NCI-H187 treated with DMSO at 0.1 percent for 48 hours (cell line): ENCODE data around the gene ZBTB43.
"Not testable (repeated sequence)": the region's sequence is repeated elsewhere in the genome, so short reads cannot be mapped to it uniquely, and the experiment has no call there.

ENCODE experiments used
- DNase-seq: peaks from one replicate; lab custom pipeline; 2025; lab: John Stamatoyannopoulos, UW

The ZBTB43 gene

DNA sequence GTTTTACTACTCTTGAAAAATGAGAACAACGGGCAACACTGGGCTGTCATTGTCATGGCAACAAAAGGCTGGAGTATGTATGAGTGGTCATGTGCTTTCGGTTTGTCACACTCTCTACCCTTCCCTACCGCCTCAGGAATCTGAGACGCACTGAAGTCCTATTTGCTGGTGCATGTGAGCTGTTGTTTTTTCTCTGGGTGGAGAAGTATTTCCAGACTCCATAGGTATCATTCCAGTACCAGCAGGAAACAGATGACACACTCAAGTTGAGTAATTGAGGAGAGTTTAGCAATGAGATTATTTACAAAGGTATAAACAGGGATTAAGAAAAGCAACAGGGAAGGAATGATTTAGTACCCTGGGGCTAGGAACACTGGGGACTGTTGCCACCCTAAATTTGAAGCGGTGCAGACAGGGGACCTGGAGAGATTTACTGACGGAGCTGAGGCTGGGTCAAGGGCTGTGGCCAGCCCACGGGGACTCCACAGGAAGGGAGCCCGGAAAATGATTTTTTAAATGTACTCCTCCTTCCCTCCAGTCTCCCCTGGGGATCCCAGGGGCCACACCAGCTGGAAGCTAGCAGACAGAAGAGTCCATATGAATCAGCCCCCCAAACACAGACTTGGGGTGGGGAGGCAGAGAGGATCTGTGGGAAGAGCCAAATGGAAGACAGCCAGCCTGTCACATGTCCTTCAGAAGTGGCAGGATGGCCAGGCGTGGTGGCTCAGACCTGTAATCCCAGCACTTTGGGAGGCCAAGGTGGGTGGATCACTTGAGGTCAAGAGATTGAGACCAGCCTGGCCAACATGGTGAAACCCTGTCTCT, 13.2 kb upstream of the ZBTB43 start:
- no peak for DNase-seq

DNA sequence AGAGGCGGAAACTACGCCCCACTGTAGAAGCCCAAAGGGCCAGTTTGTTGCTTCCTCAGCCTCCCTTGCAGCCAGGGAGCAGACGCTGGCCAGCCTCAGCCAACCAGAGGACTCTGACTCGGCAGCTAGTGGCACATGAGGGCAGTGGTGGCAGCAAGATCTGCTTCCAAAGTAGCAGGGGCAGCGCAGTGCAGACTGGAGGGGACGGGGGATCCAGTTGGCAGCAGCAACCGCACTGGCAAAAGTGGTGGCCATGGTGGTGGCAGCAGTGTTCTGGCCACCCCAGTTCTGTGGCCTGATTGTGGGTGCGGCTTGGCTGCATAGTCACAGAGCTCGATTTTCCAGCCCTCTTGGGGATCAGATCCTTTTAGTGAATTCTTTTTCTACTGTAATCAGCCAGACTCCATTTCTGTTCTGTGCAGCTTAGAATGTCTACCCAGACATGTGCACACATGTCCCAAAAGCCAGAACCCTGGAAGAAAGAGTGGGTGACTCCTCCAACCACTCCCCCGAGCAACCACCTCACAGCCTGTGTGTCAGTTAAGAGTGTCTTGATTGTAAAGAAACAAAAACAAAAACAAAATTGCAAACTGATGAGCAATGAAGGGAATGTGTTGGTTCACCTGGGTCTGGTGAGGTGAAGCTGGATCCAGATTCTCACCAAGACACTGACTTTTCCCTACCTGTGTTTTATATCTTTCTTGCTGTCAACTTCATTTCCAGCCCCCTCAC, 11.0 kb upstream of the ZBTB43 start:
- no peak for DNase-seq

DNA sequence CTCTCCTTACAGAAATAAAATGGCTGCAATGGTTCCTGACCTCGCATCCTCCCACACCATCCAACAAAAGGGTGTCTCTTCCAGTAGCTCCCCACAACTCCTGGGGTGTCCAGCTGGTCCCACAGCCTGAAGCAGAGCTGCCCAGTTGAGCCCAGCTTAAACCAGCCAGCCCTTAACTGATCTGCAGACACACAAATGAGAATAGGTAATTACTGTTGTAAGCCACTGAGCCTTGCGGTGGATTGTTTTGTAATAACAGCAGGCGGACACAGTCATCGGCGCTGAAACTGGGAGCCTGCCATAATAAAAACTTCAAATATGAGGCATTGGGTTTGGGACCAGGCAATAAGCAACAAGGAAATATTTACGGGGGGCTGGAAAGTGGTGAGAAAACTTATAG, 10.4 kb upstream of the ZBTB43 start:
- no peak for DNase-seq

DNA sequence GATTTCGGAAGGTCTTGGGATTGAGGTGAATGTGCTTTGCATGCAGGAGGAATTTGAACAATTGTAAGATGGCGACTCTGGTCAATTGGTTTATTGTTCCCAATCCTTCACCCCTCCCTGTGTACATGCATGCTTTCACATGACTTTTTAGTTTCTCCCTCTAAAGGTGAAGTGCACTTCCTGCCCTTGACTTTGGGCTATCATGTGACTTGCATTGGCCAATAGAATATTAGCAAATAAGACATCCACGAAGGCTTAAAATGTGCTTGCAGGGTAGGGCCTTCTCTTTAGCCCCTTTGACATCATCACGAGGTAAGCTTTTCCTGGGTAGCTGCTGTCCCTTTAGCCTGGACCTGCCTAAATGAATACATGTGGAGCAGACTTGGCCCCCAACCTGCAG, 8.1 kb upstream of the ZBTB43 start:
- DNase-seq: no peak

DNA sequence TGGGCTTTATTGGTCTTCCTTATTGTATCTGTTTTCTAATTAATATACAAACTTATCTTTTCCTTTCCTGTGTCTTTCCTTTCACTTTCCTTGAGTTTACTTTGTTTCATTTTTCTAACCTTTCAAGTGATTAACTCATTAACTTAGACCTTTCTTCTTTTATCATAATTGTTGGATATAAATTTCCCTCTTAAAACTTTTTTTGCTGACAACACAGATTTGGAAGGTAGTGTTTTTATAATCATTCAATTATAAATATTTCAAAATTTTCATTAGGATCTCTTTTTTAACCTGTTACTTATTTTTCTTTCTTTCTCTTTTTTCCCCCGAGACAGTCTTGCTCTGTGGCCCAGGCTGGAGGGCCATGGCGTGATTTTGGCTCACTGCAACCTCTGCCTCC, 6.9 kb upstream of the ZBTB43 start:
- DNase-seq: no peak

DNA sequence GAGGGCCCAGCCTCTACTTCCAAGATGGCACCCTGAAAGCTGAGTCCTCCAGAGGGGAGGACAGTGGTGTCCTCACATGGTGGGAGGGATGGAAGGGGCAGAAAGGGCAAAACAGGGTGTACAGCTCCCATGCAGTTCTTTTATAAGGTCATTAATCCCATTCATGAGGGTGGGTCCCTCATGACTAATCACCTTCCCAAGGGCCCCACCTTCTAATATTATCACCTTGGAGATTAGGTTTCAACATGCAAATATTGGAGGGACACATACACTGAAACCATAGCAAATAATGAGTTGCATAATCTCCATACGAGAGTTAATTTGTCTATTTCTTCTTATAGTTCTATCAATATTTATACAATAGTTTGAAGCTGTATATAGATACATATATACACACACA, 5.8 kb upstream of the ZBTB43 start:
- no peak for DNase-seq

DNA sequence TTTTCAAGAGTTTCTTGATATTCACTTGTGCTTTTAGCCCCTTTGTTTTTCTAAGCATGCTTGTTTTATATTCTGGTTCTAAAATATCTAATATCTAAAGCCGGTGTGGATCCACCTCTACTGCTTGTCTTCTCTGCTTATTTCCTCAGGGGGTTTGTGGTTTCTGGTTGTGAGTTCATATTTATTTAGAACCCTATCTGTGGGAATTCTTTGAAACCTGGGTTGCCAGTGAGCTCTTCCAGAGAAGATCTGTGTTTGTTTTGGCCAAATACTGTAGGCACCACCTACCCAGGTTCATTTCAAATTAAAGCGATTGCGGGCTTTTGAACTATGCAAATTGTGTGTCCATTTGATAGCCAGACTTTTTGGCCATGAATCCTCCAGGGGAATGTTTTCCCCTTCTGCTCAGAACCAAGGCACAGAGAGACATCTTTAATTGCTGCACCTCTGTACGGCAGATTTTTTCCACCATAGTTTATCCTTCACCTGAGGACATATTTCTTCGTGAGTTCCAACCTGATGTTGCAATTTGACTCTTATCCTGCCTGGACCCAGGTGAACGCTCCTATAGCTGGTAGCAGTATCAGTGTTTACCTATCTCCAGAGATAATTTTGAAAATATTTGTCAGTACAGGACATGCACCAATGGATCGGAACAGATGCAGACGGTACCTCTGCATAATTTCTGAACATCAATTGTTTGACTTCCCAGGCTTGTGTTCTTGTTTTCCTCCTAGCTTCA, 2.4 kb upstream of the ZBTB43 start:
- DNase-seq: no peak

DNA sequence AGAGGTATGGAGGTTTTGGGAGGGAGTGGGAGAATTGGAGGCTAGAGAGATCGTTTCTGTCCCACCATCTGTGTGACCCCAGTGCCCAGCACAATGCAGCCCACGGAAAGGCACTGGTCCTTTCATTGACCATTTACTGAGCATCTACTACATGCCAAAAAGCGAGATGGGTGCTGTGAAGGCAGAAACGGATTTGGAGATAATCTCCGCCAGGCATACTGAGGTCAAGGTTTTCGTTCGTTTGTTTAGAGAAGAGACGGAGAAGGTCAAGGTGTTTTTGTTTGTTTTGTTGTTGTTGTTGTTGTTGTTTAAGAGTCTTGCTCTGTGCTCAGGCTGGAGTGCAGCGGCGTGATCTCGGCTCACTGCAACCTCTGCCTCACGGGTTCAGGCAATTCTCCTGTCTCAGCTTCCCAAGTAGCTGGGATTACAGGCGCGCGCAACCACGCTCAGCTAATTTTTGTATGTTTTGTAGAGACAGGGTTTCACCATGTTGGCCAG, 593 bp upstream of the ZBTB43 start:
- no peak for DNase-seq

DNA sequence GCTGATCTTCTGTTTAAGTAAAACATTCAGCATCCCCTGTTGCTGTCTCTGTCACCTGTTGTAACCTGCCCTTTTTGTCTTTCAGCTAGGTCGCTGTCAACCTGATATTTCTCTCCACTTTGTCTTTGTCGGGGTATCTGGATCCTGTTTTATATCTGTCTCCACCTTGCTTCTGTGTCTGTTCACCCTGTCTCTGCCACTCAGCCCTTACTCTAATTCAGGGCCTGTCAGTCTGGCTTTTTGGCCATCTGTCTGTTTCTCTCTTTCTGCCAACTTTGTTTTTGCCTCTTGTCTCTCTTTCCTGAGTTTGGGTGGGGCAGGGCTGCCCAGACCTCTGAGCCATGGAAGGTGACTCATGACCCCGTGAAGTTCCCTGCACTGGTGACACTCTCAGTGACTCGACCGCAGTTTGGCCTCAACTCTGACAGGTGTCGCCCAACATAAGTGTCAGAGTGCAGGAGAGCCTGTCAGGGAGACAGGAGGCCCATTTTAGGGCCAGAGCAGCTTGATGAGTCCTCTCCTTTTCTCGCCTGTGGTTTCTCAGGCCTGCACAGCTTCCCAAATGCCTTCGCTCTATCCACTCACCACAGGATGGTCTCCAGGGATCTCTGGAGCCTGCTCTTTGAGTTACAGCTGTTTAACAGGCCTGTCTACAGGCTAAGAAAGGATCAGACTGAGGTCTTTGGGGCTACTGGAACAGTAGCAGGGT, 868 bp downstream of the ZBTB43 start:
- no peak for DNase-seq

DNA sequence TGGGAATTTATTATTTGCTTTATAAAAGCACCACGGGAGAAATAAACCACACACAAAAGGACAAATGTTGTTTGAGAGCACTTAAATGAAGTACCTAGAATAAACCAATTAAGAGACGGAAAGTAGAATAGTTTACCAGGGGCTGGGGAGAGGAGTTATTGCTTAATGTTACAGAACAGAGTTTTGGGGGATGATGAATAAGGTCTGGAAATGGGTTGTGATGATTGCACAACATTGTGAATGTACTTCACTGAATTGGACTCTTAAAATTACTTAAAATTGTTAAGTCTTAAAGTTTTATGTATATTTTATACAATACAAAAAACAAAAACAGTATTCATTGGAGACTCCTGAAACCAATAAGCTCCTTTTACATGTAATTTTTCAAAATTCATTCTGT, 1.5 kb downstream of the ZBTB43 start:
- DNase-seq: no peak

DNA sequence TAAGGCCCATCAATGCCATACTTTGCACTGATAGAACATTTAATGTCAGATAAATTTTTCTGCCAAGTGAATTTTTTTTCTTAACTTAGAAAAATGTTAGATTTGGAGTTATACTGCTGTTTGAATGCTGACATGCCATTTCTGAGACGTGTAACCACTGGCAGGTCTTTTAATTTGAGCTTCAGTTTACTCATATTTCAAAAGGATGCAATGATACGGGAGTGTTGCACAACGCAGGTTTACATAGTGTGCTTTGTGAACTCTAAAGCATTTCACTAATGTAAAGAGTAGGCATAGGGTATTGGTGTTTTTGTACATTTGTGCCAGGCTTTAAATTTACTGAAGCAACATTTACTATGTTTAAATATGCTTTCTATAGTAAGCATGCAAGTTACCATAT, 4.2 kb downstream of the ZBTB43 start:
- no peak for DNase-seq

DNA sequence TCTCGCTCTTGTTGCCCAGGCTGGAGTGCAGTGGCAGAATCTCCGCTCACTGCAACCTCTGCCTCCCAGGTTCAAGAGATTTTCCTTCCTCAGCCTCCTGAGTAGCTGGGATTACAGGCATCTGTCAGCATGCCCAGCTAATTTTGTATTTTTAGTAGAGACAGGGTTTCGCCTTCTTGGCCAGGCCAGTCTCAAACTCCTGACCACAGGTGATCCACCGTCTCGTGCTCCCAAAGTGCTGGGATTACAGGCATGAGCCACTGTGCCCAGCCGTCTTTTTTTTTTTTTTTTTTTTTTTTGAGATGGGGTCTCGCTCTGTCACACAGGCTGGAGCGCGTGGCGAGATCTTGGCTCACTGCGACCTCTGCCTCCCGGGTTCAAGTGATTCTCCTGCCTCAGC, 5.4 kb downstream of the ZBTB43 start:
- DNase-seq: not testable (repeated sequence)

DNA sequence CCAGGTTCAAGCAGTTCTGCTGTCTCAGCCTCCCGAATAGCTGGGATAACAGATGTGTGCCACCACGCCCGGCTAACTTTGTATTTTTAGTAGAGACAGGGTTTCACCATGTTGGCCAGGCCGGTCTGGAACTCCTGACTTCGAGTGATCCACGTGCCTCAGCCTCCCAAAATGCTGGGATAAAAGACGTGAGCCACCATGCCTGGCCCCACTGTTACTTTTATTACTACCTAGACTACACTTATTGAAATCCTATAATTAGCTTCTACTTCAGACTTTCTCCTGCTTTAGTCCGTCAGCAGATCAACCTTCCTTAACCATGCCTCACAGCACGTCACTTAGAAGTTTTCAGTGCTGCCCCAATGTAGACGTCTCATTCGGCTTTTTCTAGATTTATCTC, 8.2 kb downstream of the ZBTB43 start:
- DNase-seq: no peak

DNA sequence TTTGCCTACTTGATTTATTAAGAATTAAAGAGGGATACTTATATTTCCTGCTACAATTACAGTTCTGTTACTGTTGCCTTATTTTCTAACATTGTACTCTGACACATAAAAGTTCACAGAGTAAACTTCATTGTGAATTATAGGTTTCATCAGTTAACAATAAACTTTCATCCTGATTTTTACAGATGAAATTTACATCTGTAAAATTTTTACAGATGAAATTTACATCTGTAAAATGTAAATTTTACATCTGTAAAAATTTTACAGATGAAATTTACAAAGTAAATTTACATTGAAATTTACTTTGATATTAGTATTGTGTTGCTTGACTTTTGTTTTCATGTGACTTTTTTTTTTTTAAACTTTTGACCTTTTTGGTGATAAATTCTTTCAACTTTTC, 9.3 kb downstream of the ZBTB43 start:
- no peak for DNase-seq

DNA sequence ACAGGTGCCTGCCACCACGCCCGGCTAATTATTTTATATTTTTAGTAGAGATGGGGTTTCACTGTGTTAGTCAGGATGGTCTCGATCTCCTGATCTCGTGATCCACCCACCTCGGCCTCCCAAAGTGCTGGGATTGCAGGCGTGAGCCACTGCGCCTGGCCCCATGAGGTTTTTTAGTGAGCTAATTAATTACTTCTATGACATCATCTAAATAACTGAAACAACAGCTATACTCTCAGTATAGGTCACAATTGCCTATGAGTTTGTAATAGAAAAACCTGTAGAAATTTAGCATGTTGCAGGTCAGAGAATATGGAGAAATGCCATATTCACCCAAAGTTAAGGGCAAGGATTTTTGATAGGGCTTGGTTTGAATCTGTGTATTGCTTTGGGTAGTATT, 12.8 kb downstream of the ZBTB43 start:
- not testable (repeated sequence) for DNase-seq

DNA sequence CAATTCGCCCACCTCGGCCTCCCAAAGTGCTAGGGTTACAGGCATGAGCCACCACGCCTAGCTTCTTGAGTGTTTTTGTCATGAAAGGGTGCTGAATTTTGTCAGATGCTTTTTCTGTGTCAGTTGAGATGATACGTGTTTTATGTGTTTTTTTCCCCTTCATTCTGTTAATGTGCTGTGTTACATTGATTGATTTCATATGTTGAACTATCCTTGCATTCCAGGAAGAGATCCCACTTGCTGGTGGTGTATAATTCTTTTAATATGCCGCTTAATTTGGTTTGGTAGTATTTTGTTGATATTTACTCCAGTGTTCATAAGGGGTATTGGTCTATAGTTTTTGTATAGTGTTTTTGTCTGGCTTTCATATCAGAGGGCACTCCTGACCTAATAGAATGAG, 13.6 kb downstream of the ZBTB43 start:
- no peak for DNase-seq

DNA sequence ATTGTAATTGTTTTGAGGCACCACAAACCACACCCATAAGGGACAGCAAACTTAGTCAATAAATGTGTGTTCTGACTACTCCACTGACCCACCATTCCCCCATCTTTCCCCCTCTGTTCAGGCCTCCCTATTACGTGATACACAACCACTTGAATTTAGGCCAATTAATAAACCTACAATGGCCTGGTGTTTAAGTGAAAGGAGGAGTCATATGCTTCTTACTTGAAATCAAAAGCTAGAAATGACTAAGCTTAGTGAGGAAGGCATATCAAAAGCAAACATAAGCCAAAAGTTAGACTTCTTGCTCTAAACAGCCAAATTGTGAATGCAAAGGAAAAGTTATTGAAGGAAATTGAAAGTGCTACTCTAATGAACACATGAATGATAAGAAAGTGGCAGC, 14.6 kb downstream of the ZBTB43 start:
- no peak for DNase-seq

DNA sequence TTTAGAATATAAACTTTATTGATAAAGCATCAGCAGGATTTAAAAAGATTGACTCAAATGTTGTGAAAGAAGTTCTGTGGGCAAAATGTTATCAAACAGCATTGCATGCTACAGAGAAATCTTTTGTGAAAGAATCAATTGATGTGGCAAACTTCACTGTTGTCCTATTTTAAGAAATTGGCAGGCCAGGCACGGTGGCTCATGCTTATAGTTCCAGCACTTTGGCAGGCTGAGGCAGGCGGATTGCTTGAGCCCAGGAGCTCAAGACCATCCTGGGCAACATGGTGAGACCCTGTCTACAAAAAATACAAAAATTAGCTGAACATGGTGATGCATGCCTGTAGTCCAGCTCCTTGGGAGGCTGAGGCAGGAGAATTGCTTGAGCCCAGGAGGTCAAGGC, 17.4 kb downstream of the ZBTB43 start:
- no peak for DNase-seq

DNA sequence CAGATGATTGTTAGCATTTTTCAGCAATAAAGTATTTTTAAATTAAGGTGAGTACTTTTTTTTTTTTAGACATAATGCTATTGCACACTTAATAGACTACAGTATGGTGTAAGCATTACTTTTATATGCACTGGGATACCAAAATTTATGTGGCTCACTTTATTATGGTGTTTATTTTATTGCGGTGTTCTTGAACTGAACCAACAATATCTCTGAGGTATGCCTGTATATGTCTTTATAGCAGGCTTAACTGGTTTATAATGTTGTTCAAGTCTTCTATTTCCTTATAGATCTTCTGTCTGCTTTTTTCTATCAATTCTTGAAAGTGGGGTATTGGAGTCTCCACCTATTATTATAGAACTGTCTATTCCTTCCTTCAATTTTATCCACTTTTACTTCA, 18.0 kb downstream of the ZBTB43 start:
- DNase-seq: no peak

DNA sequence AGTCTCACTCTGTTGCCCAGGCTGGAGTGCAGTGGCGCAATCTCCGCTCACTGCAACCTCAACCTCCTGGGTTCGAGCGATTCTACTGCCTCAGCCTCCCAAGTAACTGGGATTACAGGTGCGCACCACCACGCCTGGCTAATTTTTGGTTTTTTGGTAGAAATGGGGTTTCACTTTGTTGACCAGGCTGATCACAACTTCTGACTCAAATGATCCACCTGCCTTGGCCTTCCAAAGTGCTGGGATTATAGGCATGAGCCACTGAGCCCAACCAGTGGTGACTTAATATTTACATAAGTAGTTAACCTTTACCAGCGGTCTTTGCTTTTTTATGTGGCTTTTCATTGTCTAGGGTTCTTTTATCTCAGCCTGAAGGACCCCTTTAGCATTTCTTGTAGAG, 19.2 kb downstream of the ZBTB43 start:
- DNase-seq: not testable (repeated sequence)

DNA sequence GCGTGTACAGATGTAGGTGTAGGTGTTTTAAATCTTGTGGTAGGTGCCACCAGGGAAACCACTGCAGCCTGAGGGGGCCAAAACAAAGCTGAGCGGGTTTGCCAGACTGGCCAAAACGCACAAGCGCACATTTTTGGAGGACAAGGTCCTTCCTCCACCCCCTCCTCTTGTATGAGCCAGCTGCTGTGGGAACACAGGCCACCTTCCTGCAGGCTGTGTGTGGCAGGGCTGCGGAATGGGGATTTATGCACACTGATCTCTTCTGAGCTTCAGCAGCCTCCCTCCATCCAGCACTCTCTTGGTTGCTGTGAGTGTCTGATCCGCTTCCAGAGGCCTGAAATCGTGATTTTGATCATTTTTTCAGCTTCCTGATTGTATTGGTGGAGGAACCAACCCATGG, 22.4 kb downstream of the ZBTB43 start:
- no peak for DNase-seq

DNA sequence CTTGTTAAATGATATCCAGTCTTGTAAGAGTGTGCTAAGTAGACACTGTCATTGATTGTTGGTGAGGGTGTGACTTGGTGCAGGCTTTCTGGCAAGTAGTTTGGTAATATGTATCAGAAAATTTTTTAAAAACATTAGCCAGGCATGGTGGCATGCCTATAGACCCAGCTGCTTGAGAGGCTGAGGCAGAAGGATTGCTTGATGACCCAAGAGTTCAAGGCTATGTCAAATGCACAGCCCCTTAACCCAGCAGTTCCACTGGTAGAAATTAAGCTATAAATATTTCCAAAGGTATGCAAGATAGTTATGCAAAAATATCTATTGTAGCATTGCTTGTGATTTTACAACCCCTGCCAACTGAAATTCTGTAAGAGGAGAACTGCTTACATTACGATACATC, 24.2 kb downstream of the ZBTB43 start:
- no peak for DNase-seq
